Type B pancreatic cell (in vitro differentiated cells): ENCODE results near the gene KCNAB1. TPM values are rescaled to one million over a fixed set of nuclear protein-coding genes. Genes with fewer than 3 reads are reported as not detected.

Experiments used
- DNase-seq: peaks from one replicate; pipeline ENCODE4 v3.0.0; 2021; ENCODE audit warnings: mixed read lengths; ENCODE audit not compliant: unreplicated experiment; ENCODE audit errors: extremely low spot score
- H3K27ac Mint-ChIP-seq: 2 replicates; pipeline ENCODE4 v1.8.0; 2021; ENCODE audit warnings: mild to moderate bottlenecking, mixed read lengths
- H3K27me3 Mint-ChIP-seq: 2 replicates; pipeline ENCODE4 v1.8.0; 2021; ENCODE audit warnings: mixed read lengths
- H3K36me3 Mint-ChIP-seq: 2 replicates; pipeline ENCODE4 v1.8.0; 2021; ENCODE audit warnings: mixed read lengths
- H3K4me1 Mint-ChIP-seq: one replicate; pipeline ENCODE4 v1.8.0; 2021; ENCODE audit warnings: mixed read lengths; ENCODE audit not compliant: unreplicated experiment
- H3K4me3 Mint-ChIP-seq: 2 replicates; pipeline ENCODE4 v1.8.0; 2021; ENCODE audit warnings: mild to moderate bottlenecking, mixed read lengths
- H3K9me3 Mint-ChIP-seq: 2 replicates; pipeline ENCODE4 v1.8.0; 2021; ENCODE audit warnings: mixed read lengths
- CTCF ChIP-seq: fragments of 200-600 bp; sonication (generic); conservative IDR thresholded peaks from 2 replicates; pipeline ENCODE4 v1.5.0; 2021; ENCODE audit warnings: antibody characterized with exemption, mild to moderate bottlenecking
- total RNA-seq: library from RNA; stranded (reverse); gene quantifications from 2 replicates; pipeline ENCODE4 v1.2.1, GENCODE V29; 2021; ENCODE audit warnings: low replicate concordance

KCNAB1 gene
- total RNA-seq, 1 donor from 2014 or later, result 6.1 TPM

- Mint-ChIP-seq H3K27ac (no peak overlapping the region), H3K9me3 (no peaks in the 10 kb centered on the region), H3K36me3 (no peaks in the 10 kb centered on the region), H3K4me3 (no peak overlapping the region), H3K4me1 (no peaks in the 10 kb centered on the region), H3K27me3 (no peaks in the 10 kb centered on the region)
- TF ChIP-seq CTCF, result no peak
- no peak for DNase-seq
Observed at GRCh38 chr3:156349111-156349510, 228.7 kb downstream of the KCNAB1 start.

GRCh38 chr3:156349978-156350377 lies 229.6 kb downstream of the KCNAB1 start:
- TF ChIP-seq CTCF, result no peak
- H3K27ac Mint-ChIP-seq, result no peak overlapping the region
- H3K9me3 Mint-ChIP-seq, result no peaks in the 10 kb centered on the region
- no peaks in the 10 kb centered on the region for H3K27me3 Mint-ChIP-seq
- H3K36me3 Mint-ChIP-seq, result no peaks in the 10 kb centered on the region
- no peaks in the 10 kb centered on the region for H3K4me1 Mint-ChIP-seq
- no peak for DNase-seq
- H3K4me3 Mint-ChIP-seq, result no peak overlapping the region

GRCh38 chr3:156350781-156351180 lies 230.4 kb downstream of the KCNAB1 start:
- H3K9me3 Mint-ChIP-seq, result no peaks in the 10 kb centered on the region
- H3K36me3 Mint-ChIP-seq, result no peaks in the 10 kb centered on the region
- no peak overlapping the region for H3K4me3 Mint-ChIP-seq
- no peak for TF ChIP-seq CTCF
- H3K27me3 Mint-ChIP-seq, result no peaks in the 10 kb centered on the region
- H3K27ac Mint-ChIP-seq, result no peak overlapping the region
- no peaks in the 10 kb centered on the region for H3K4me1 Mint-ChIP-seq
- DNase-seq, result no peak

- TF ChIP-seq CTCF, result no peak
- Mint-ChIP-seq H3K4me1 (peaks cover 5% of the 10 kb centered on the region), H3K36me3 (no peaks in the 10 kb centered on the region), H3K4me3 (no peak overlapping the region), H3K27me3 (peaks cover 3% of the 10 kb centered on the region), H3K27ac (no peak overlapping the region), H3K9me3 (no peaks in the 10 kb centered on the region)
- DNase-seq, result no peak
Observed at GRCh38 chr3:156351783-156352182, 231.4 kb downstream of the KCNAB1 start.

- H3K4me1 Mint-ChIP-seq, result peaks cover 9% of the 10 kb centered on the region
- peaks cover 4% of the 10 kb centered on the region for H3K27me3 Mint-ChIP-seq
- no peak for DNase-seq
- no peaks in the 10 kb centered on the region for H3K9me3 Mint-ChIP-seq
- H3K27ac Mint-ChIP-seq, result no peak overlapping the region
- no peak for TF ChIP-seq CTCF
- H3K4me3 Mint-ChIP-seq, result no peak overlapping the region
- H3K36me3 Mint-ChIP-seq, result no peaks in the 10 kb centered on the region
Observed at GRCh38 chr3:156352728-156353127, 232.3 kb downstream of the KCNAB1 start.

GRCh38 chr3:156353563-156353962 lies 233.2 kb downstream of the KCNAB1 start:
- no peak for TF ChIP-seq CTCF
- no peak overlapping the region for H3K4me3 Mint-ChIP-seq
- DNase-seq, result no peak
- H3K9me3 Mint-ChIP-seq, result no peaks in the 10 kb centered on the region
- no peaks in the 10 kb centered on the region for H3K36me3 Mint-ChIP-seq
- peaks cover 9% of the 10 kb centered on the region for H3K4me1 Mint-ChIP-seq
- no peak overlapping the region for H3K27ac Mint-ChIP-seq
- peaks cover 4% of the 10 kb centered on the region for H3K27me3 Mint-ChIP-seq
